WTC11 (cell line): ENCODE measurements around the gene RASAL3.

Source experiments
- ATF2 ChIP-seq: sonication (generic); formaldehyde crosslinking; IDR thresholded peaks from 2 replicates; pipeline ENCODE4 v1.8.1; 2022; ENCODE audit warnings: low read depth, missing genetic modification reagents, borderline replicate concordance
- ATF6 ChIP-seq: sonication (generic); formaldehyde crosslinking; IDR thresholded peaks from 2 replicates; pipeline ENCODE4 v1.8.1; 2023; ENCODE audit warnings: mild to moderate bottlenecking, missing genetic modification reagents
- CREB1 ChIP-seq: sonication (generic); formaldehyde crosslinking; IDR thresholded peaks from 2 replicates; pipeline ENCODE4 v1.8.0; 2023; ENCODE audit warnings: mild to moderate bottlenecking, missing genetic modification reagents
- CREM ChIP-seq: sonication (generic); formaldehyde crosslinking; IDR thresholded peaks from 2 replicates; pipeline ENCODE4 v1.8.1; 2022; ENCODE audit warnings: mild to moderate bottlenecking, missing genetic modification reagents, moderate library complexity
- CTCF ChIP-seq: fragments of 200-600 bp; IDR thresholded peaks from 2 replicates; pipeline ENCODE4 v1.8.0; 2022; ENCODE audit warnings: antibody characterized with exemption
- E2F5 ChIP-seq: sonication (generic); formaldehyde crosslinking; IDR thresholded peaks from 2 replicates; pipeline ENCODE4 v1.8.1; 2022; ENCODE audit warnings: mild to moderate bottlenecking, moderate library complexity, missing genetic modification reagents
- ESRRA ChIP-seq: sonication (generic); formaldehyde crosslinking; IDR thresholded peaks from 2 replicates; pipeline ENCODE4 v1.8.1; 2022; ENCODE audit warnings: mild to moderate bottlenecking, missing genetic modification reagents, borderline replicate concordance
- FOXJ3 ChIP-seq: sonication (generic); formaldehyde crosslinking; IDR thresholded peaks from 2 replicates; pipeline ENCODE4 v1.9.0; 2021; ENCODE audit warnings: missing genetic modification reagents, mild to moderate bottlenecking, borderline replicate concordance
- JAZF1 ChIP-seq: fragments of 250-450 bp; sonication (Bioruptor Pico); IDR thresholded peaks from 2 replicates; pipeline ENCODE4 v1.9.0; 2021; ENCODE audit warnings: moderate library complexity, mild to moderate bottlenecking, inconsistent platforms
- KAT7 ChIP-seq: sonication (generic); formaldehyde crosslinking; IDR thresholded peaks from 2 replicates; pipeline ENCODE4 v1.8.1; 2023; ENCODE audit warnings: missing genetic modification reagents, mild to moderate bottlenecking, borderline replicate concordance
- MAX ChIP-seq: sonication (generic); formaldehyde crosslinking; IDR thresholded peaks from 2 replicates; pipeline ENCODE4 v1.8.0; 2022; ENCODE audit warnings: mild to moderate bottlenecking, missing genetic modification reagents
- TCF7 ChIP-seq: sonication (generic); formaldehyde crosslinking; IDR thresholded peaks from 2 replicates; pipeline ENCODE4 v1.8.0; 2022; ENCODE audit warnings: mild to moderate bottlenecking, low read depth, missing genetic modification reagents, moderate library complexity
- ZNF121 ChIP-seq: sonication (generic); formaldehyde crosslinking; IDR thresholded peaks from 2 replicates; pipeline ENCODE4 v1.8.0; 2023; ENCODE audit warnings: missing genetic modification reagents
- ZNF317 ChIP-seq: sonication (generic); formaldehyde crosslinking; IDR thresholded peaks from 2 replicates; pipeline ENCODE4 v1.8.1; 2023; ENCODE audit warnings: low read depth, mild to moderate bottlenecking, moderate library complexity, missing genetic modification reagents, borderline replicate concordance

- TF ChIP-seq CTCF (no peak), E2F5 (peak; percentile 85), ATF2 (no peak), CREM (peak; percentile 49; the same call in 1 of the 2 replicates), FOXJ3 (CRISPR knock-in tag) (no peak), ZNF121 (CRISPR knock-in tag) (no peak), ATF6 (CRISPR knock-in tag) (no peak), JAZF1 (CRISPR knock-in tag) (no peak), CREB1 (no peak), TCF7 (CRISPR knock-in tag) (no peak), ESRRA (no peak; the same call in 1 of the 2 replicates), MAX (CRISPR knock-in tag) (peak; percentile 50; the same call in 1 of the 2 replicates), ZNF317 (CRISPR knock-in tag) (no peak), KAT7 (CRISPR knock-in tag) (peak; percentile 71; the same call in 1 of the 2 replicates)
Measured at GRCh38 chr19:15432629-15433518, 31.5 kb downstream of the RASAL3 start.
